NCI-H1930 (cell line): ENCODE data around the gene ZNF385A.

Experiments used
- DNase-seq, 2 experiments: peaks; one replicate each; lab custom pipeline; 2025; lab: John Stamatoyannopoulos, UW

Gene ZNF385A, protein sequence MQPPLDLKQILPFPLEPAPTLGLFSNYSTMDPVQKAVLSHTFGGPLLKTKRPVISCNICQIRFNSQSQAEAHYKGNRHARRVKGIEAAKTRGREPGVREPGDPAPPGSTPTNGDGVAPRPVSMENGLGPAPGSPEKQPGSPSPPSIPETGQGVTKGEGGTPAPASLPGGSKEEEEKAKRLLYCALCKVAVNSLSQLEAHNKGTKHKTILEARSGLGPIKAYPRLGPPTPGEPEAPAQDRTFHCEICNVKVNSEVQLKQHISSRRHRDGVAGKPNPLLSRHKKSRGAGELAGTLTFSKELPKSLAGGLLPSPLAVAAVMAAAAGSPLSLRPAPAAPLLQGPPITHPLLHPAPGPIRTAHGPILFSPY

DNA sequence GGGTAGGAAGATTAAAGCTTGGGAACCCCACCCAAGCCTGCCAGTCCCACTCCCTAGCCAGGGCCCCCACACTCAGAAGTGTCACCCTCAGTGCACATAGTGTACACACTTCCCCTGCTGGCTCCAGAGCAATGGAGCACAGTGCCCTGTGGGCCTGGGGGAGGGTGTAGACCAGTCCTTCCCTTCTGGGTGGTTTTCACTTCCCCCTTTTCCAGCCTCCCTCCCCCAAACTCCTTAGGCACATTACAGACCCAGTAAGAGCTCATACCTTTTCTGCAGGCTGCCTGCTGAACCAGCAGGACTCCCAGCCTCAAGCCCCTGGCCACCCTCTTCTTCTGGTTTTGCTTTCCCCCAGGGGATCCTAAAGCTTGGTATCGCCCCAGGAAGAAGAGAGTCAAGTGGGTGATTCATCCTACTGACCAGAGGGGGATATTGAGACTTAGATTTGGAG, at the start of gene ZNF385A:
Gene ZNF385A, minus strand, starts transcription at position 143 of the 451 bp plus-strand sequence. CDS start 219 bp downstream, outside the sequence.
- no peak for DNase-seq

DNA sequence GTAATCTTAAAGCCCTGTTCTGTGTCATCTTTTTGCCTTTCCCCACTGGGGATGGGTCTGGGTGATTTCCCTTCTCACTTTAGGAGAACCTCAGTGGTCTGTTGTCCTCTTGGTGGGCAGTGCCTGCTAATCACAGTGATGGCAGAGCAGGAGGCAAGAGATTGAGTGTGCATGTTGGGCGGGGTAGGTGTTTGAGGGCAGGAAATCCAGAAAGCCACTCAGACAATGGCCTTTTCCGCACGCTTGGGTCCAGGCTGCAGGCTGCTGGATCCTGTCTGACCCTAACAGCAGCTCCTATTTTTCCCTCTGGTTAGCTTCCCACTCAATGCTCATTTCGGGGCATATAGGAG, 48.3 kb upstream of the ZNF385A start:
- no peak for DNase-seq

DNA sequence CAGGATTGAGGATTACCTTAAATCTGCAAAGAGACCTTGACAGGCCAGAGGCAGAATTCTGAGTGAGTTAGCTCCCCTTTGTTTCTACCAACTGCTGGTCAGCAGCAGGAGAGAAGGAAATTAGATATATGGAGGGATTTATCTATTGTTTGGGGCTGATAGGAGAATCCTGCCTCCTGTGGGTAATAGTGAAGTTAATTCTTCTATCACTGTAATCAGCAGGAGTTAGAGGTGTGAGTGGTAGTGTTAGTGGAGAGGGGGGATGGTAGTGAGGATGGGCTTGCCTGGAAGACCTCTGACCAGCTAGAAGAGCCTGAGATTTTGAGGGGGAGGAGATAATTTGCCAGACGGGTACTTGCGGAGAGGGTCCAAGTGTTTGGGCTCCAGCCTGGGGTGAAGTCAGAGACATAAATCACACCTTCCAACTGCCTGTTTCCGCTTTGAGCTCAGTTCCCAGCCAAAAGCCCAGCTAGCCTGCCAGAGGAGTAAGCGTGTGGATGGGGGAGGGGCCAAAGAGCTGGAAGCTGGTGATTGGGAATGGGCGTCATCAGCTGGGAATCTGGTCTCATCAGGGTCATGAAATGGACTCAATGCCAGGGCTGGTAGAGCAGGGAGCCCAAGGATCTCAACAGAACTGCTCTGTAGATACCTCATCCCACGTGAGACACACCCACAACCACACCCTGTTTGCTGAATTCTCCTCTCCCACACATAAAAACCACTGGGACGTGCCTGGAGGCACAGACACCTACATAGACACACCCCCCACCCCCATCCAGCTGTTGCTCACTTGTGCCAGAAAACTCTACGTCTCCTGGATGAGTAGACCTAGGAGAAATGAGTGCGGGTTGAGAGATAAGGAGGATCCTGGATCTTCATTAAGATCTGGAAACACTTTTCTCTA, 47.6 kb upstream of the ZNF385A start:
- no peak for DNase-seq

DNA sequence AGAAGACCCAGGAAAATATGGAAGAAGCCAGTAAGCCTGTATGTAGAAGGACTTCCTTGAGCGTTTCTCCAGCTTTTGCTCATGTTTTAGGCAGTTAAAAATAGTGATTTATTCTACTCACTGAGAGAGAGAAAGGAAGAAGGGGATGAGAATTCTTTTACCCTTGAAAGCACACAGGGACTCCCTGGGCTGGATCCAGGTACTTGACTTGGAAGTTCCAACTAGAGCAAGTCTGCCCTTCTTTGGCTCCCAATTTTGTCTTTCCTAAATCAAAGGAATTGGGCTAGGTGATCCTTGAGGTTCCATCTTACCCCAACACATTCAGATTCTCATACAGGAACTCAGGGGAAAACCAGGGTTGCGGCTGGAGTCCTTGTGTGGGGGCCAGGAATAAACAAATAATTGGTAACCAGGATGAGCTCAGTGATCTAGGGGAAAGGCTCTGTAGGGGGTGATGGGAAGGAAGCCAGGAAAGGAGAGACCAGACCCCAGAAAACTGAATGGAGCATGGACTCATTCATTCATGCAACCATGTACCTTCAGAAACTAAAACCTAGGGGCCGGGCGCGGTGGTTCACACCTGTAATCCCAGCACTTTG, 46.0 kb upstream of the ZNF385A start:
- no peak for DNase-seq

DNA sequence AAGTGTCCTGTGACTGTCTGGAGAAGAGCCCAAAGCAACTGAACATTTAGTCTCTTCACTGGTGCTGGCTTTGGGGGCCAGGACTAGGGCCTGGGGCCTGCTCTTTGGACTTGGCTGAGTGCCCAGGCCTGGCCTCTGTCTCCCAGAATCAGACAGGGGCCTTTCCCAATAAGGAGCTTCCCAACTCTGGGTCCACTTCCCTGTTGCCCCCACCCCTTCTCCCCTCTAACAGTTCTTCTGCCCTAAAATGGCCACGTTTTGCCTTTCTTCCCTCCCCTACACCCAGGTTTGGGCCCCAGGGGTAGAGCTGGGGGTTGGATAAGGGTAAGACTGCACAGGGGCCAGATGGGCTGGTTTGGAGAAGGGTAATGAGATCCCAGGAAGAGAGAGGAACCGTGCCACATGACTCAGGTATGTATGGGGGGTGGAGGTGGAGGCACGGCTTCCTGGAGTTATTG, 44.5 kb upstream of the ZNF385A start:
- DNase-seq: no peak

DNA sequence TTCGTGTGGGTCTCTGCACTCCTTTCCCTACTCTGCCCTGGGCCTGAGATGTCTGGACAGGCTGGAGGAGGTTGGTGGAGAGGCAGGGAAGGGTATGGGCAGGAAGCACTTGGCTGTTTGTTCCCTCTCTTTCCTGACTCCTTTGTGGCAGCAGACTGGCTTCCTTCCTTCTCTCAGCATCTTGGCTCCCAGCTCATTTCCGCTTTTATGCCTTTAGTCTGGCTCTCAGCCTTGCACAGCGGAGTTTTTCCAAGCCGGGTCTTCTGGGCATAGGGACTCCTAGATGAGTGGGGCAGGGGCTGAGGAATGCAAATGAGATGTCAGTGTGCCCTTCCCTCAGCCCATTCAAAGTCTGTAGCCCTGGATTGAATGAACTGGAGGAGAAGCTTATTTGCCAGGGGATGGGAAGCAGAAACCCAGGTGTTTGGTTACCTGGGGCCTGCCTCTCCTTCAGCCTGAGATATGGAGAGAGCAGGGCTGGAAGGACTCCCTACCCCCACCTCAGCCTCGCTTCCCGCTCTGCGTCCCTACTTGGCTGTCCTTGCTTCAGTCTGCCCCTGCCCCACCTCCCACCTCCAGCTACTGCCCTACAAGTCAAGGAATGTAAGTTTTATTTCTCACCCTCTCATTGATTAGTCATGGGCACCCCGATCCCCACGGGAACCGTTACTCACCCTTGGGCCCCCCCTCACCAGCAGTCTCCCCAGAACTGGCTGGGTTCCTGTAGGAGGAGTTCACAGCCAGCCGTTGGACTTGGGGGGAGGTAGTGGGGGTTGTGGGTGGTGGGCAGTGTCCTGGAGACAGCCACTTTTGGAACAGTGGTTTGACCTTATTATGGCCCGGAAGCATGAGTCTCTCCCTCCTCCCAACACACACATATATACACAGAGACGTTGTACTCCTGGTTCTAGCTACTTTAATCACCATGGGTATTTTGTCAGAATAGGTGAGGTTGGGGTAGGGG, 43.8 kb upstream of the ZNF385A start:
- no peak for DNase-seq

DNA sequence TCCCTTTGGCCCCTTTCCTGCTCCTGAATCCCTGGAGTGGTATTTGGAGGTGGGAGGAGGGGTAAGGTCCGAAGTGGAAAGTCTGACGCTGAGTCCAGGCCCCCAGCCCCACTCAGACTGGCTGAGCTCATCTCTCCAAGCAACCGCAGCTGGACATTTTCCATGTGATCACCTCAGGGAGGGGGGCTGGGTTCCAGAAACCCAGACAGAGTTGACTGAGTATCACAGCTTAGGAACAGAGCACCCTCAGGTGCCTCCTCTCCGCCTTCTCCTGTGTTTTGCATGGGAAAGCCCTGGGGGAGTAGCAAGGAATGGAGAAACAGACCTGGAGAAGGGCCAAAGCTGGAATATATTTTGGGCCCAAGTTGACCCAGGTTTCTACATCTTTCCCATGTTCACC, 42.6 kb upstream of the ZNF385A start:
- DNase-seq: no peak

DNA sequence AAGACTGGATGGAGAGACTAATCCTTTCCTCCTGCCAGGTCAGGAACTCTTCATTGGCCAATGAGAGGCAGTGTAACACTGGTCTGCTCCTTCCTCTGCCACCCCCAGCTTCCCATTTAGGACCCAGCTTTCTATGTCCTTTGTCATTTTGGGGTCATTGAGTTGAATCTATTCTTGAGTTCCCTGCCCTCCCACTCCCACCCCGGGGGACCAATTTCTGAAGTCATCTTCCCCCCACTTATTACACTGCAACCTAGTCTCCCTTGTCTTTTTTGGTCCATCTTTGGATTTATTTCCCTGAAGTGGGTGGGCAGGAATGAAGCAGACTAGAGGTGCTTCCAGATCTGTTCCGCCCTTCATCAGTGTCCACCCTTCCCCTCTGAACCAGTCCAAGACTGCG, 42.2 kb upstream of the ZNF385A start:
- DNase-seq: no peak

DNA sequence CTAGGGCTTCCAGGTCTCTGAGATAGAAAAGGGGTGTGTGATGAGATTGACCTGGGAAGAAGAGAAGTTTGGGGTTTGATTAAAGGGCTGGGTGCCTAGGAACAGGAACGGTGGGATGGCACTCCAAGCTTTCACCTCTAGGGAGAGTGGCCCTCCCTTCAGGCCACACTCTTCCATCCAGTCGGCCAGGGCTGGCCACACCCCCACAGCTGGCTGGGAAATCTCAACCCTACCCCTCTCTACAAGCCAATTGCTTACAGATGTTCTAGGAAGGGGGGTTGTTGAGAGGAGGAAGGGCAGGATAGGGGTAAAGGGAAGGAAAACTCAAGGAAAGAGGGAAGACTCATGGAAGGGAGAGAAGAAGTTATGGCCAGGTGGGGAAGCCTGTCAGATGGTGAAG, 41.2 kb upstream of the ZNF385A start:
- DNase-seq: no peak

DNA sequence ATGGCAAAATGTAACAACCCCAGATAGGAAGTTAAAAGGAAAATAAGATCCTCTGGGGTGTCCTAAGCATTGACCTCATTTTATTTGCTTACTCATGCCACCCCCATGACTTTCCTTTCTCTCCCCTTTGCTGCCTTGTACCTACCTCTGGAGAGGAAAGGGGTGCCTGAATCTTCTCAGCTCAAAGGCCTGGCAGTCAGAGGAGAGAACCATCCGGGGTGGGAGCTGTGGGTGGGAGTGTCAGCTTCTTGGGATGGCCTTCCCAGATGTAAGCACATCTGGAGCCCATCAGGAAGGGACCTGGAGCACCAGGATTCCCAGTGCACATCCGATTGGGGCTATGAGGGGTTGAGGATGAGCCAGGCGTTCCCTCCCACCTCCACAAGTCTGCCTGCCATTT, 39.7 kb upstream of the ZNF385A start:
- DNase-seq: no peak

DNA sequence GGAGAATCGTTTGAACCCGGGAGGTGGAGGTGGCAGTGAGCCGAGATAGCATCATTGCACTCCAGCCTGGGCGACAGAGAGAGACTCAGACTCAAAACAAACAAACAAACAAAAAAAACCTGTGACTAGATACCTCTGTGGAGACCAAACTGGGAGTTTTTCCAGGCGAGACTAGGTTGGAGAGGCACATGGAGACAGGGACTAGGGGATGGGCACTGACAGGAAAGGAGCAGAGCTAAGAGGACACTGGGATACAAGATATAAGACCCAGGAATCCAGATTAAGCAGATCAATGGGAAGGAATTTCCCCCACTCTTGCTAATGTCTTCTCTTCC, 39.2 kb upstream of the ZNF385A start:
- DNase-seq: no peak

DNA sequence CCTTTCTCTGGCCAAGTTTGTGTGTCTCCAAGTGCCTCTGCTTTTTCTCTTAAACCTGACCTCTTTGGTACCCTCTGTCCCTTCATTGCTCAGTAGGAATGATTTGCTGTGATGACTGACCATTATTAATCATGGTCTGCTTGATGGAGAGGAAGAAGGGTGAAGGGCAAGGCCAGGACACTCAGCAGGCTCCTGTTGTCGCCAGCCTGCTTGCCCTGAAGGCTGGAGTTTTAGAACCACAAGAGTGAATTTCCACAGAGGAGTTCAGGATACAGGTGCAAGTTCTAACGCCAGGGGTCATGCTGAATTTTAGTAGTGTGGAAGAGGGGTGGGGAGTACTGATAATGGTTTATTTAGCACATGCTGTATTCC, 37.3 kb upstream of the ZNF385A start:
- DNase-seq: no peak

DNA sequence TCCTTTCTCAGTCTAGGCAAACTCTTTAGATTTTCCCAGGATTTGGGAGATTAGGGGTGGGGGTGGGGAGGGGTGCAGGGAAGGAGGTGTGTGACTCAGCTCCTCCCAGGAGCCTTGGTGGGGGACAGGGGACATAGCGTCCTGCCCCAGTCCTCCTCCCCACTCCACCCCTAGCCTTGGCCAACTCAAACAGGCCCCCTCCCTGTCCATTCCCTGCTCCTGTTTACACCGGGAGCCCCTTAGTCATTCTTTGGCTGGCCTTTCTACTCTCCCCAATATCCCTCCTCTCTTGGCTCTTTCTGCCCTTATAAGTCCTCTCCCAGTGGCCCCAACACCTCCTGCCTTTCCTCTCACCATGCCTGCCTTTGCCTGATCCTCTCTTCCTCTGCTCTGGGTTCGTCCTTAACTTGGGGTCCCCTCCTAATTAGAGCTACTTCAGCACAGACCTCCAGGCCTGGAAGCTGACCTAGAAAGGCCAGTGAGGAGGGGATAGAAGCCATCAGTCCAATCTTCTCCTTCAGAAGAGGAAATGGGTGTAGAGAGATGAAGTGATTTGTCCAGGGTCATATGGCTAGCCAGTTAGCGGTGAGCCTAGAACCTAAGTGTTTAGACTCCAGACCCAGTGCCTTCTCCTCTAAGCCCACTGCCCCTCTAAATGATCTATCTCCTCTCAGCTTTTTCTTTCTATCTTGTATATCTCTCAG, 36.8 kb upstream of the ZNF385A start:
- DNase-seq: no peak

DNA sequence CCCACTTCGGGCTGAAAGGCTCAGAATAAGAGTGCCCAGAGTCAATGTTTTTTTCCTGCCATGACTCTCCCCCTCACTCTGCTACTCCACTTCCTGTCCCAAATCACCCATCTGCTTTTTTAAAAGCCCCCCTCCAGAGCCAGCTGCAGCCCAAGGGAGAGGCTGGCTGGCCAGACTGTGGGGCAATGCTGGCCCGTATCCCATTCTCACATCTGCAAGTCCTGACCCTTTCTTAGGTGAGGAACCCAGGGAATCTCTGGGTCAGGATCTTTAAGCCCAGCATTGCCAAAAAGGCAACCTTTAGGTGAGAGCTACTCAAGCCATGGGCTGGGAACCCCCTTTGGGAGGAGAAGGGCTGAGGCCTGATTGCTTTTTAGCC, 36.2 kb upstream of the ZNF385A start:
- no peak for DNase-seq

DNA sequence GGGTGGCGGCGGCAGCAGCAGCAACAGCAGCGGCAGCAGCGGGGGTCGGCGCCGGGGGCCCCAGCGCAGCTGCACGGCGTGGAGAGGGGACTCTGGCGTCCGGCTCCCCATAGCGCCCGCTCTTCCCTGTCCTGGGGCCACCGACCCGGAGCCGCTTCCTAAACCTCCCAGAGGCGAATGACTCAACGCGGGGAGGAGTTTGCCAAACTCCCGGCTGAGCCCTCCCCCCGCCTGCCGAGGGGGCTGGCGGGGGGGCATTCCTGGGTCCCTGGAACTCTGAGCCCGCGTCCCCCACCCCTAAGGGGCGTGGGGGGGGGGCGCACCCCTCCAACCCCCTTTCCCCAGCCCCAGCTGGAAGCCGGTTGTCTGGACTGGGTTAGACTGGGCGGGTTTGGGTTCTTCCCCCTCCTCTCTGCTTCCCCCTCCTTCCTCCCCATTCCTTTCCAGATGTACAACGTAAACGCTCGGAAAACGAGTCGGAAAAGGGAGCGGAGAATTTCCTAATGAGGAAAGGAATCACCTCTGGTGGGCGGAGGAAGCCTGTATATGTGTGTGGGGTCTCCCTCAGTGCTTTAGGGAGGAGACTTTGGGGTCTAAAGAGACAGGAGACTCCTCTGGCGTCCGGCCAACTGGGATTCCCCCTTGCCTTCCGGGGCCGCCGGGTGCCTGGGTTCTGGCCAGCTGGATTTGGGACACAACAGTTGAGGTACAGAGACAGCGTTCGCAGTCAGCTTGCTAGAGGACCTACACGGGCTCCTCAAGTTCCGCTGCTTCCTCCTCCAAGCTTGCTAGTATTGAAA, 34.8 kb upstream of the ZNF385A start, which contains the start of gene ITGA5:
Gene ITGA5, minus strand, starts transcription at position 179 of the 800 bp plus-strand sequence. Its CDS starts 68 bp downstream, at position 111.
- no peak for DNase-seq

DNA sequence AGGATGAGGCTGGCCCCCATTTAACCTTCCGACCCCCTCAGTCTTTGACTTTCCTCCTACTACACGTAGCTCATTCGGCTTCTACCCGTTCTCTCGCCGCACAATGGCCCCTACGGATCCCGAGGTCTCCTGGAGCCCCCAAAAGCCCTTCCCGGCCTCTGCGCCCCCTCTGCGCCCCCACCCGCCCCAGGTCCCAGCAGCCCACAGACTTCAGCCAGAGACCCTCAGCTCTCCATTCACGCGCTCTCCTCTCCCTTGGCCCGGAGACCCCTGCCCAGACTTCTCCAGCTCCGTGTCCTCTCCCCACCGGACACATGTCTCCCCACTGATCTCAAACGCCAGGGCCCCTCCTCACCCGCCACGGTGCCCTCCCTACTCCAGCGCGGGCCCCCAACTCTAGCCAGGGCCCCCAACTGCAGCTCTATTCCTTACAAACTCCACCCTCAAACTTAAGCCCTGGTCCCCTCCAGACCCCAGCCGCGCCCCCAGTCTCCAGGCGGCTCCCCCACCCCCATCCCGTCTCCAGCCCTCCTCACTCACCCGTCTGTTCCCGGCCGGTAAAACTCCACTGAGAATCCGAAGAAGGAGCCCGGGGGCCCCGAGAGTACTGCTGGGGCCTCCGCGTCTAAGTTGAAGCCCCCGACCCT, 34.0 kb upstream of the ZNF385A start:
- no peak for DNase-seq

DNA sequence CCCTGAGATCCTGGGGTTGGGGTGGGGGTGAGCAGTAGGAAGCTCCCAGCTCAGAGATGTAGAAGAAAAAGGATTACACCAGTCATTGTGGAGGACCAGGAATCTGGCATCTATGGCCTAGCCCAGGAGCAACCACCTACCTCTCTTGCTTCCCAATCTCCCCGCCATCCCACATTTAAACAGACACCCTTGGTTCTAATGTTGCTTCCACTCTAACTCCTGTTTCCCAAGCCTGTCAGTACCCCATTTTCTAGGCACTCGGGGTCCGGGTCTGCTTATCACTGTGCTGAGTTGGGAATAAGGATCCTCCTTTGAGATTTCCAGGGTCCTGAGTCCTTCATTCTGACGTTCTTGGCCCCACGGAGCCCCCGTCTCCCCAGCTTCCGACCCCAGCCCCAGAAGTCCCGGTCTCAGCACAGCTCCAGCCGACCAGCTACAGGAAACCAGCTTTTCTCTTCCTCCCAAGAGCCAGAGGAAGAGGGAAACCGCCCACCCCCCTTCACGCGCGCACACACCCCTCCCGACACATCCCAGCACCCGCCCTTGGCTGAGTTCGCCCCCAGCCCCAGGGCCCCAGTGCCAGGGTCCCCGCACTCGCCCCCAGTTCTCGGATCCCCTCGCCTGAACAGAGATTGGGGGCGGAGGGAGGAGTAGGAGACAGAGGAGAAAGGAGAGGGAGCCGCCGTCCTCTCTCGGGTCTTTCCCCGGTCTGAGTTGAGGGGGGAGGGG, 33.3 kb upstream of the ZNF385A start:
- DNase-seq: no peak

DNA sequence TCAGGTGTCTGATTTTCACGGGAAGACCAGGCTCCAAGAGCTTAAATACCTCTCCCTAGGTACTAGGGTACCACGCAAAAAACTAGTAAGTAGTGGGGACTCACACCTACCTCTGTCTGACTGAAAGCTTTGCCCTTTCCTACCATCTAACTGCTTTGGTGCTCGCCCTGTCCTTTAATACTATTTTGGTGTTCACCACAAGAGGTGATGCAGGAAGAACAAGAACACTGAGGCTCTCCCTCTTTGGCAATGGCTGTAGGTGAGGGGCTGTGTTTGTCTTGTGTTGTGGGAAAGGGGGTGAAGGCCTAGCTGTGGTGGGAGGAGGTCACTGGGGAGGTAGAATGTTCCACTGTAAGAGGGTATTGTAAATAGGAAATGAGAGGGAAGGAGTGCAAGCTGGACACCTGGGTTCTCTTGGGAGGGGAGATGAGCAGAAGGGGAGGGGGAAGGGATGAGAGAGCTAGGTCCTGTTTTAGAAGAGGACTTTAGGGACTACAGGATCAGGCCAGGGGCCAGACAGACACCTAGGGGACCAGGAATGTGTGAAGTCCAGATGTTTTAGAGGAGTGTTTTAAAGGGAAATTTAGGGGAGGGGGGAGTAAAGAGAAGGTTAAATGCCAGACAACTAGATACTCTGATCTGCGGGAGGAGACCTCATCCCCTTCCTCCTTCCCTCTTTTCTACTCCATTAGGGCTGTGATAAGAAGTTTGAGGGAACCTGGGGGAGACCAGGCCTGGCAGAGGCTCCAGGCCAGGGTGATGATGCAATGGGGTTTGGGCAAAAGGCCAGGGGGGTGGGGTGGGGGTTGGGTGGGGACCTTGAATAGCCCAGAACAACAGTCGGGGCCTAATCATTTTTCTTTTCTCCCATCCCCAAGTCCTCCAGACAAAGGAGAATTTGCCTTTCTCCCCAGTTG, 32.4 kb upstream of the ZNF385A start:
- no peak for DNase-seq
